Measurements from ENCODE around the gene DHX8.

DNA sequence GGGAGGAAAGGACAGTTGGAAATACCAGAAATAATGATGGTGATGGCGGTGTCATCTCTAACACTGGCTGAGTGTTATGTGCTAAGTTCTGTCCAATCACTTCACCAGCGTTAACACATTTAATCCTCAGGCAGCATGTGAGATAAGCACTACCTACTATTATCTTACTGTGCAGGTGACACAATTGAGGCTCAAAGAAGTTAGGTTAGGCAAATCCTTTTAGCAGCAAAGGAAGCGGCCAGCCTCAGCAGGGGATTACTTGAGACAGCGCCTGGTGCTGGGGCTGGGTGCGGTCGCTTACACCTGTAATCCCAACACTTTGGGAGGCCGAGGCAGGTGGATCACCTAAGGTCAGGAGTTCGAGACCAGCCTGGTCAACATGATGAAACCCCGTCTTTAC, 18.7 kb upstream of the DHX8 start:
- TF ChIP-seq, protein P1, sequence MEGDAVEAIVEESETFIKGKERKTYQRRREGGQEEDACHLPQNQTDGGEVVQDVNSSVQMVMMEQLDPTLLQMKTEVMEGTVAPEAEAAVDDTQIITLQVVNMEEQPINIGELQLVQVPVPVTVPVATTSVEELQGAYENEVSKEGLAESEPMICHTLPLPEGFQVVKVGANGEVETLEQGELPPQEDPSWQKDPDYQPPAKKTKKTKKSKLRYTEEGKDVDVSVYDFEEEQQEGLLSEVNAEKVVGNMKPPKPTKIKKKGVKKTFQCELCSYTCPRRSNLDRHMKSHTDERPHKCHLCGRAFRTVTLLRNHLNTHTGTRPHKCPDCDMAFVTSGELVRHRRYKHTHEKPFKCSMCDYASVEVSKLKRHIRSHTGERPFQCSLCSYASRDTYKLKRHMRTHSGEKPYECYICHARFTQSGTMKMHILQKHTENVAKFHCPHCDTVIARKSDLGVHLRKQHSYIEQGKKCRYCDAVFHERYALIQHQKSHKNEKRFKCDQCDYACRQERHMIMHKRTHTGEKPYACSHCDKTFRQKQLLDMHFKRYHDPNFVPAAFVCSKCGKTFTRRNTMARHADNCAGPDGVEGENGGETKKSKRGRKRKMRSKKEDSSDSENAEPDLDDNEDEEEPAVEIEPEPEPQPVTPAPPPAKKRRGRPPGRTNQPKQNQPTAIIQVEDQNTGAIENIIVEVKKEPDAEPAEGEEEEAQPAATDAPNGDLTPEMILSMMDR (IDR thresholded peaks at IDR 0.05; ENCODE audit: insufficient read depth, low read length, poor library complexity, severe bottlenecking) = no peak
- no peak for TF ChIP-seq EZH2phosphoT487 (conservative IDR thresholded peaks at IDR 0.05; ENCODE audit: low read length)
